HepG2 (cell line): Measurements from ENCODE around the gene TP63. TPM values are rescaled to one million over a fixed set of nuclear protein-coding genes. Genes with fewer than 3 reads are reported as not detected.

Experiments used
- ATAC-seq: fragments of 200-7000 bp; cut with Tn5 transposase; 3 replicates; pipeline ENCODE4 v1.9.1; 2020; ENCODE audit warnings: mild to moderate bottlenecking, moderate library complexity
- BruUV-seq: library from RNA; stranded (reverse); fragments of 400-500 nt; replicated peaks from 2 replicates; lab custom pipeline; 2021; lab: Mats Ljungman, UMichigan
- CTCF ChIA-PET: fragments of 300-600 bp; formaldehyde crosslinking; extraction: SDS; loops from one replicate; lab custom pipeline; 2021; ENCODE audit warnings: low total read pairs, inconsistent platforms, low intra/inter-chr PET ratio; lab: Yijun Ruan, JAX
- POLR2A ChIA-PET: fragments of 350-600 bp; sonication (Branson Sonifier 250); formaldehyde crosslinking; loops from one replicate; lab custom pipeline; 2020; ENCODE audit warnings: antibody characterized with exemption, inconsistent platforms; lab: Yijun Ruan, JAX
- DNase-seq: peaks from one replicate; pipeline ENCODE4 v3.0.0-alpha.2; 2015; ENCODE audit warnings: low spot score
- FAIRE-seq: peaks from 3 replicates; lab custom pipeline; 2011; peaks lifted over from hg19 to GRCh38; lab: Jason Lieb, UNC
- H2AFZ ChIP-seq: one replicate; pipeline ENCODE4 v1.6.1; 2011; ENCODE audit warnings: low read length, inconsistent platforms
- H3K27ac ChIP-seq: fragments of 300-600 bp; 3 replicates; pipeline ENCODE4 v1.8.0; 2011; ENCODE audit warnings: mixed run types, mild to moderate bottlenecking, mixed read lengths, low read length, inconsistent platforms; ENCODE audit not compliant: insufficient read depth; ENCODE audit errors: extremely low read length
- H3K27me3 ChIP-seq, 2 experiments: fragments of 200-600 bp in 1 of 2; 2 replicates in 1 of 2; 3 replicates in 1 of 2; pipeline versions ENCODE4 v1.6.0 to v1.8.0; 2011; ENCODE audit warnings: low read length in 2 of 2, mild to moderate bottlenecking in 2 of 2, moderate library complexity in 2 of 2, inconsistent platforms in 1 of 2; ENCODE audit not compliant: insufficient read depth in 2 of 2, control insufficient read depth in 1 of 2
- H3K36me3 ChIP-seq, 2 experiments: fragments of 200-600 bp in 1 of 2; replicated peaks in 1 of 2; 2 replicates in 1 of 2; 3 replicates in 1 of 2; pipeline versions ENCODE4 v1.5.1 to v1.8.0; 2011; ENCODE audit warnings: low read length in 2 of 2, inconsistent platforms in 1 of 2; ENCODE audit not compliant: insufficient read depth in 2 of 2, control insufficient read depth in 1 of 2
- H3K4me1 ChIP-seq: 2 replicates; pipeline ENCODE4 v1.5.1; 2012; ENCODE audit warnings: low read length, inconsistent platforms; ENCODE audit not compliant: insufficient read depth
- H3K4me2 ChIP-seq: 2 replicates; pipeline ENCODE4 v1.6.0; 2011; ENCODE audit warnings: low read depth, low read length, inconsistent platforms
- H3K4me3 ChIP-seq, 3 experiments: fragments of 200-600 bp in 1 of 3; sonication (generic), shearing (Covaris generic) in 1 of 3; replicated peaks in 1 of 3; 2 replicates each; pipeline ENCODE4 v1.5.1; 2011 to 2016; ENCODE audit warnings: low read length in 3 of 3, inconsistent platforms in 2 of 3, low read depth in 2 of 3, mild to moderate bottlenecking in 2 of 3, control low read depth in 1 of 3, mixed read lengths in 1 of 3; ENCODE audit not compliant: insufficient read depth in 1 of 3
- H3K79me2 ChIP-seq: one replicate; pipeline ENCODE4 v1.6.1; 2011; ENCODE audit warnings: low read length, inconsistent platforms; ENCODE audit not compliant: insufficient read depth
- H3K9ac ChIP-seq: 2 replicates; pipeline ENCODE4 v1.6.0; 2011; ENCODE audit warnings: mild to moderate bottlenecking, low read depth, low read length, inconsistent platforms; ENCODE audit not compliant: insufficient read depth
- H3K9me3 ChIP-seq: 2 replicates; pipeline ENCODE4 v1.5.1; 2012; ENCODE audit warnings: mild to moderate bottlenecking, low read length
- H4K20me1 ChIP-seq: 2 replicates; pipeline ENCODE4 v1.6.0; 2011; ENCODE audit warnings: inconsistent platforms, mild to moderate bottlenecking, low read length, moderate library complexity; ENCODE audit not compliant: insufficient read depth
- LCORL ChIP-seq, 2 experiments: fragments of 450-650 bp in 1 of 2; sonication (generic) in 1 of 2; formaldehyde crosslinking in 1 of 2; IDR thresholded peaks; 2 replicates each; pipeline versions ENCODE4 v1.5.0 to v1.6.1; 2017 to 2020; ENCODE audit warnings: antibody characterized with exemption in 1 of 2, missing genetic modification reagents in 1 of 2
- PAWR ChIP-seq: sonication (generic); formaldehyde crosslinking; IDR thresholded peaks from 2 replicates; pipeline ENCODE4 v1.4.0; 2020; ENCODE audit warnings: missing genetic modification reagents, mild to moderate bottlenecking, borderline replicate concordance
- SAFB2 ChIP-seq: sonication (generic); formaldehyde crosslinking; IDR thresholded peaks from 2 replicates; pipeline ENCODE4 v1.5.1; 2020; ENCODE audit warnings: missing genetic modification reagents, low read depth, mild to moderate bottlenecking, borderline replicate concordance
- TBX3 ChIP-seq: fragments of 450-650 bp; IDR thresholded peaks from 2 replicates; pipeline ENCODE4 v1.6.1; 2017; ENCODE audit warnings: antibody characterized with exemption, mild to moderate bottlenecking, inconsistent platforms, borderline replicate concordance
- YEATS2 ChIP-seq: sonication (generic); formaldehyde crosslinking; IDR thresholded peaks from 2 replicates; pipeline ENCODE4 v1.4.0; 2020; ENCODE audit warnings: missing genetic modification reagents, borderline replicate concordance
- ZBTB34 ChIP-seq: sonication (generic); formaldehyde crosslinking; IDR thresholded peaks from 2 replicates; pipeline ENCODE4 v1.8.0; 2022; ENCODE audit warnings: mild to moderate bottlenecking, missing genetic modification reagents
- ZFP37 ChIP-seq: sonication (generic); formaldehyde crosslinking; IDR thresholded peaks from 2 replicates; pipeline ENCODE4 v1.4.0; 2020; ENCODE audit warnings: missing genetic modification reagents, borderline replicate concordance
- ZNF30 ChIP-seq: sonication (generic); formaldehyde crosslinking; IDR thresholded peaks from 2 replicates; pipeline ENCODE4 v1.5.0; 2020; ENCODE audit warnings: mild to moderate bottlenecking, missing genetic modification reagents
- ZSCAN9 ChIP-seq: IDR thresholded peaks from 2 replicates; pipeline ENCODE4 v1.6.1; 2016; ENCODE audit warnings: borderline replicate concordance
- WGBS: methylation state at CpG from one replicate; pipeline ENCODE4 v1.1.6; 2017; ENCODE audit warnings: low lambda C conversion rate; 5-methylcytosine and 5-hydroxymethylcytosine counted together
- in situ Hi-C: cut with HindIII; loops from 2 replicates; pipeline ENCODE4 v1.10.0; 2017; ENCODE audit warnings: low pct_unique_long_range_greater_than_20kb; ENCODE audit not compliant: extremely low pct_ligation_motif_present
- intact Hi-C: fragments of 100-400 bp; cut with micrococcal nuclease; formaldehyde crosslinking; loops from one replicate; pipeline ENCODE4 v1.10.0; 2022; ENCODE audit not compliant: unreplicated experiment
- polyA plus RNA-seq, 8 experiments: library from polyadenylated mRNA; depleted of rRNA in 3 of 8; stranded (reverse) in 7 of 8; unstranded in 1 of 8; fragments of >200 nt; fragmentation: Illumina TruSeq in 4 of 8; extraction: Trizol in 4 of 8; gene quantifications; 2 replicates each; pipeline versions ENCODE4 v1.2.1 to v1.2.3, GENCODE V29; 2011 to 2016; ENCODE audit warnings: low read depth in 4 of 8, missing spikeins in 1 of 8, mixed read lengths in 1 of 8; ENCODE audit not compliant: insufficient read depth in 1 of 8
- total RNA-seq, 5 experiments: library from RNA; depleted of rRNA; stranded (reverse); fragments of >200 nt; fragmentation: Illumina TruSeq; extraction: Trizol; gene quantifications; 2 replicates each; pipeline ENCODE4 v1.2.3, GENCODE V29; 2016; ENCODE audit warnings: low read depth in 1 of 5
- TF ChIP-seq, protein P1 (sequence below): sonication (generic); formaldehyde crosslinking; IDR thresholded peaks from 2 replicates; pipeline ENCODE4 v1.5.0; 2020; ENCODE audit warnings: mild to moderate bottlenecking, missing genetic modification reagents

TP63 gene
- total and polyA plus RNA-seq, 2 of the 13 experiments (the other 11 are each of a cell fraction or from before 2014, with no cell fraction given): not detected

- no peak for TF ChIP-seq LCORL (IDR thresholded peaks at IDR 0.05)
- TF ChIP-seq LCORL (CRISPR knock-in tag; IDR thresholded peaks at IDR 0.05): no peak
- no peak for TF ChIP-seq ZBTB34
- no peak for TF ChIP-seq ZFP37 (CRISPR knock-in tag)
- no peak for TF ChIP-seq TBX3
Measured at GRCh38 chr3:189631373-189631408, at the start of gene TP63 (continued).

DNA sequence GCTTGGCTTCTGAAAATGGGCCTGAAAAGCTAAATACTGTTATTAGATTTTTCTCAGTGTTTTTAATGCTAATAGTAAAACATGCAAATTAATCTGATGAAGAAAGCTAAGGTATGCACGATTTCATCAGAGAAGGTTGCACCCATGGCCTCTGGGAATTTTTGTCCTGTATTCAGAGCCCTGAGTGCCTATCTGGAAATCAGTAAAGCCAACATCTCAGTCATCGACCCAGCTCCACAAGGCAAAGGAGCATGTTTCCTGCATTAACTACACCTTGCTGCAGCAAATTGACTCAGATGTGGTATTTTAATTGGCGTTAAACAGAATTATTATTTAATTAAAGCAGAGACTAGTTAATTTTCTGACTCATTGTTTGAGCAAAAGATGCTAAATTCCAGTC, 49.0 kb upstream of the TP63 start:
- DNase-seq (no peak), FAIRE-seq (no peak), ATAC-seq (no peak)
- H3K4me3 ChIP-seq: no peak overlapping the region
- H3K4me2 ChIP-seq: no peak overlapping the region
- in situ Hi-C loops (no loop called here), intact Hi-C loops (no loop called here)
- BruUV-seq: no TSS peak
- no peak overlapping the region for H2AFZ ChIP-seq
- H3K9me3 ChIP-seq: no peaks in the 10 kb centered on the region
- no peak overlapping the region for H3K9ac ChIP-seq
- no peaks in the 10 kb centered on the region for H3K79me2 ChIP-seq
- WGBS: 0% methylated on average over 3 of the region's 3 CpGs
- TF ChIP-seq ZSCAN9 (CRISPR knock-in tag): no peak
- TF ChIP-seq, protein P1, sequence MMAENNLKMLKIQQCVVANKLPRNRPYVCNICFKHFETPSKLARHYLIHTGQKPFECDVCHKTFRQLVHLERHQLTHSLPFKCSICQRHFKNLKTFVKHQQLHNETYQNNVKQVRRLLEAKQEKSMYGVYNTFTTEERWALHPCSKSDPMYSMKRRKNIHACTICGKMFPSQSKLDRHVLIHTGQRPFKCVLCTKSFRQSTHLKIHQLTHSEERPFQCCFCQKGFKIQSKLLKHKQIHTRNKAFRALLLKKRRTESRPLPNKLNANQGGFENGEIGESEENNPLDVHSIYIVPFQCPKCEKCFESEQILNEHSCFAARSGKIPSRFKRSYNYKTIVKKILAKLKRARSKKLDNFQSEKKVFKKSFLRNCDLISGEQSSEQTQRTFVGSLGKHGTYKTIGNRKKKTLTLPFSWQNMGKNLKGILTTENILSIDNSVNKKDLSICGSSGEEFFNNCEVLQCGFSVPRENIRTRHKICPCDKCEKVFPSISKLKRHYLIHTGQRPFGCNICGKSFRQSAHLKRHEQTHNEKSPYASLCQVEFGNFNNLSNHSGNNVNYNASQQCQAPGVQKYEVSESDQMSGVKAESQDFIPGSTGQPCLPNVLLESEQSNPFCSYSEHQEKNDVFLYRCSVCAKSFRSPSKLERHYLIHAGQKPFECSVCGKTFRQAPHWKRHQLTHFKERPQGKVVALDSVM (CRISPR knock-in tag): no peak
- no peak for TF ChIP-seq ZNF30 (CRISPR knock-in tag)
- TF ChIP-seq YEATS2 (CRISPR knock-in tag): no peak
- TF ChIP-seq SAFB2 (CRISPR knock-in tag): no peak
- TF ChIP-seq PAWR (CRISPR knock-in tag): no peak
- H3K27ac ChIP-seq: no peak overlapping the region
- ChIA-PET POLR2A (no interaction called here), CTCF (no interaction called here)
- H4K20me1 ChIP-seq: no peaks in the 10 kb centered on the region
- H3K36me3 ChIP-seq: no peaks in the 10 kb centered on the region
- H3K4me1 ChIP-seq: no peaks in the 10 kb centered on the region
- H3K27me3 ChIP-seq: no peaks in the 10 kb centered on the region
